Breast epithelium (tissue), 3 donors: ENCODE measurements around the gene ENPP4.

Source experiments
- CTCF ChIP-seq, 3 donors: fragments of 450-650 bp; IDR thresholded peaks; one replicate each; pipeline ENCODE4 v1.5.1; 2016 to 2017; ENCODE audit warnings: antibody characterized with exemption in 3 of 3, mild to moderate bottlenecking in 3 of 3, moderate library complexity in 3 of 3
- POLR2AphosphoS5 ChIP-seq, 3 donors: sonication (generic); formaldehyde crosslinking; IDR thresholded peaks; one replicate each; pipeline ENCODE4 v1.6.1; 2017; ENCODE audit warnings: antibody characterized with exemption in 3 of 3

GRCh38 chr6:46129629-46130511 lies at the start of gene ENPP4:
- TF ChIP-seq POLR2AphosphoS5 (IDR thresholded peaks at IDR 0.05) (peak; percentile 28 to 80 (median 32)), CTCF (IDR thresholded peaks at IDR 0.05) (no peak)
